GM12878 (cell line): ENCODE data around the gene PPP1R3F. TPM values are rescaled to one million over a fixed set of nuclear protein-coding genes. Genes with fewer than 3 reads are reported as not detected.
A peak's percentile ranks its signal among the peaks of the same experiment; 100 is the strongest.

Experiments
- ASH2L ChIP-seq: fragments of 300-600, 200-600 bp; sonication (generic); IDR thresholded peaks from 2 replicates; pipeline ENCODE4 v1.6.1; 2017; ENCODE audit warnings: low read depth, mild to moderate bottlenecking, borderline replicate concordance
- ATF7 ChIP-seq: fragments of 450-650 bp; IDR thresholded peaks from 2 replicates; pipeline ENCODE4 v1.6.1; 2016; ENCODE audit warnings: low read depth, mild to moderate bottlenecking
- EGR1 ChIP-seq, 2 experiments: IDR thresholded peaks; 1 replicate in 1 of 2; 2 replicates in 1 of 2; pipeline ENCODE4 v1.6.1; 2011 to 2012; ENCODE audit warnings: low read depth in 2 of 2, low read length in 2 of 2, borderline replicate concordance in 1 of 2, mild to moderate bottlenecking in 1 of 2, moderate library complexity in 1 of 2
- ESRRA ChIP-seq: IDR thresholded peaks from 2 replicates; pipeline ENCODE4 v1.6.1; 2012; ENCODE audit warnings: mild to moderate bottlenecking, low read length, improper control_type of control experiment
- FOXK2 ChIP-seq: fragments of 450-650 bp; IDR thresholded peaks from 2 replicates; pipeline ENCODE4 v1.6.1; 2017; ENCODE audit warnings: mild to moderate bottlenecking, moderate library complexity
- HDAC6 ChIP-seq: fragments of 200-600 bp; sonication (generic); IDR thresholded peaks from one replicate; pipeline ENCODE4 v1.8.0; 2017; ENCODE audit warnings: antibody characterized with exemption; ENCODE audit not compliant: unreplicated experiment
- IKZF1 ChIP-seq: fragments of 450-650 bp; conservative IDR thresholded peaks from 2 replicates; pipeline ENCODE4 v1.6.1; 2017; ENCODE audit warnings: antibody characterized with exemption, mild to moderate bottlenecking
- IRF3 ChIP-seq: fragments of 450-650 bp; IDR thresholded peaks from 2 replicates; pipeline ENCODE4 v1.6.1; 2014; ENCODE audit warnings: mild to moderate bottlenecking
- MYC ChIP-seq: IDR thresholded peaks from 2 replicates; pipeline ENCODE4 v1.6.1; 2011; ENCODE audit warnings: mild to moderate bottlenecking, low read length, moderate library complexity, inconsistent platforms; ENCODE audit not compliant: insufficient read depth, insufficient replicate concordance, insufficient read length, severe bottlenecking
- NFYA ChIP-seq: IDR thresholded peaks from 2 replicates; pipeline ENCODE4 v1.6.1; 2011; ENCODE audit warnings: low read depth, mild to moderate bottlenecking, low read length, improper control_type of control experiment, borderline replicate concordance
- NR2F1 ChIP-seq: fragments of 450-650 bp; conservative IDR thresholded peaks from 2 replicates; pipeline ENCODE4 v1.6.1; 2017; ENCODE audit warnings: mild to moderate bottlenecking
- PAX5 ChIP-seq: IDR thresholded peaks from 2 replicates; pipeline ENCODE4 v1.6.1; 2011; ENCODE audit warnings: low read depth, low read length, borderline replicate concordance
- PML ChIP-seq: IDR thresholded peaks from 2 replicates; pipeline ENCODE4 v1.6.1; 2012; ENCODE audit warnings: low read length, inconsistent platforms
- SMARCA5 ChIP-seq: fragments of 450-650 bp; IDR thresholded peaks from 2 replicates; pipeline ENCODE4 v1.6.1; 2017; ENCODE audit warnings: mild to moderate bottlenecking
- SREBF1 ChIP-seq: IDR thresholded peaks from 2 replicates; pipeline ENCODE4 v1.6.1; 2012; ENCODE audit warnings: mild to moderate bottlenecking, low read length
- SUPT20H ChIP-seq: IDR thresholded peaks from 2 replicates; pipeline ENCODE4 v1.6.1; 2011; ENCODE audit warnings: low read depth, mild to moderate bottlenecking, low read length, moderate library complexity, borderline replicate concordance; ENCODE audit not compliant: control insufficient read depth
- TCF3 ChIP-seq: IDR thresholded peaks from 2 replicates; pipeline ENCODE4 v1.6.1; 2012; ENCODE audit warnings: low read depth, mild to moderate bottlenecking, low read length, borderline replicate concordance; ENCODE audit not compliant: insufficient read depth
- ZBTB4 ChIP-seq: fragments of 450-650 bp; formaldehyde crosslinking; IDR thresholded peaks from 2 replicates; pipeline ENCODE4 v1.4.0; 2022; ENCODE audit warnings: mild to moderate bottlenecking, moderate library complexity
- ZNF24 ChIP-seq: fragments of 450-650 bp; IDR thresholded peaks from 2 replicates; pipeline ENCODE4 v1.6.1; 2017; ENCODE audit warnings: antibody characterized with exemption, mild to moderate bottlenecking
- polyA plus RNA-seq, 11 experiments: library from polyadenylated mRNA; depleted of rRNA in 4 of 11; unstranded in 6 of 11; stranded (reverse) in 5 of 11; fragments of >200 nt; fragmentation: Nextera tagmentation in 4 of 11; fragmentation: Illumina TruSeq in 1 of 11; extraction: Ambion mirVana in 4 of 11; extraction: Trizol in 1 of 11; gene quantifications; 1 replicate in 1 of 11; 2 replicates in 10 of 11; pipeline versions ENCODE4 v1.2.1 to v1.2.3, GENCODE V29; 2011 to 2016; ENCODE audit warnings: inconsistent platforms in 2 of 11, missing spikeins in 2 of 11, low read depth in 1 of 11
- total RNA-seq, 4 experiments: library from RNA; depleted of rRNA in 3 of 4; stranded (reverse); fragments of >200 nt in 3 of 4; fragmentation: Illumina TruSeq in 1 of 4; extraction: Trizol in 1 of 4; gene quantifications; 2 replicates each; pipeline versions ENCODE4 v1.2.1 to v1.2.3, GENCODE V29; 2013 to 2021
- TF ChIP-seq, protein P1 (sequence below): IDR thresholded peaks from 2 replicates; pipeline ENCODE4 v1.6.1; 2011; ENCODE audit warnings: borderline replicate concordance, low read depth, mild to moderate bottlenecking, moderate library complexity, mixed read lengths, low read length; ENCODE audit not compliant: insufficient read depth; ENCODE audit errors: extremely low read length
- TF ChIP-seq, protein P2 (sequence below): fragments of 450-650 bp; conservative IDR thresholded peaks from 2 replicates; pipeline ENCODE4 v1.6.1; 2017; ENCODE audit warnings: mild to moderate bottlenecking, moderate library complexity

Gene PPP1R3F
- total and polyA plus RNA-seq, 10 of the 15 experiments (the other 5 are each of a cell fraction or from before 2014, with no cell fraction given), result 0.18 to 4.4 (median 1.00) TPM

DNA sequence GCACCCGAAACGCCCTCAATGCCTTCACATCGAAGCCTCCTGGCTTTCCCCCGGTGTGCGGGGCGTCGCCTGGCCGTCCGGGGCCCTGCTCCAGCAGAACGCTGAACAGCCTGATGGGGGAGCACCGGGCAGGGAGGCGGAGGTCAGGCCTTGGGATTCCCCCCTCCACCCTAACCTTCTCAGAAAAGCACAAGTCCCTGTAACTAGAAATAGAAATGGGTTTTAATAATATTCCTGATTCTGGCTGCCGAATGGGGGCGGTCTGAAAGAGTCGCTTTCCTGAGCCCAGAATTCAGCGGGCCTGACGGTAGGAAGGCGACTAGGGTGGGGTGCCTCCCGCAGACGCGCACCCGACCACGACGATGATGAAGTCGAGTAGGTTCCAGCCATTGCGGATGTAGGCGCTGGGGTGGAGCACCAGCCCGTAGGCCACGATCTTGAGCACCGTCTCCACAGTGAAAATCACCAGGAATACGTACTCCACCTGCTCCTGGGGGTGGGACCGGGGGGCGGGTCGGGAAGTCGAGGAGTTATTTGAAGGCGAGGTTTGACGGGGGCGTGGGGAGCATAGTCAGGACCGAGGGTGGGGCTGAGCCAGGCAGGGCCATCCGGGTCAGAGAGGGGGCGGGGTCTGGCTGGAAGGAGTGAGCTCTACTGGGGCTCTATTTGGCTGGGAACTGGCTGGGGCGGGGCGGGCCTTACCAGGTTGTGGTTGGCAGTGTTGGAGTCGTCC, 38.9 kb upstream of the PPP1R3F start (continued):
- no peak for TF ChIP-seq ZBTB4
- TF ChIP-seq PML, result no peak
- no peak for TF ChIP-seq SMARCA5
- no peak for TF ChIP-seq SUPT20H
- no peak for TF ChIP-seq ESRRA
- TF ChIP-seq ATF7, result no peak
- 0 out of 3 replicates have a peak, but pooled peaks of 1 of the 2 experiments have one; percentile 31 for TF ChIP-seq EGR1 (IDR thresholded peaks at IDR 0.05; ENCODE audit: borderline replicate concordance in 1 of 2, low read depth in 2 of 2, low read length in 2 of 2)
- TF ChIP-seq, protein P1, sequence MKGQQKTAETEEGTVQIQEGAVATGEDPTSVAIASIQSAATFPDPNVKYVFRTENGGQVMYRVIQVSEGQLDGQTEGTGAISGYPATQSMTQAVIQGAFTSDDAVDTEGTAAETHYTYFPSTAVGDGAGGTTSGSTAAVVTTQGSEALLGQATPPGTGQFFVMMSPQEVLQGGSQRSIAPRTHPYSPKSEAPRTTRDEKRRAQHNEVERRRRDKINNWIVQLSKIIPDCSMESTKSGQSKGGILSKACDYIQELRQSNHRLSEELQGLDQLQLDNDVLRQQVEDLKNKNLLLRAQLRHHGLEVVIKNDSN, result no peak
- no peak for TF ChIP-seq ASH2L
- no peak for TF ChIP-seq NFYA
- TF ChIP-seq TCF3, result no peak
- no peak; the same call in 1 of the 2 replicates for TF ChIP-seq IKZF1
- TF ChIP-seq HDAC6, result no peak
- TF ChIP-seq PAX5, result no peak
- TF ChIP-seq MYC, result no peak
- TF ChIP-seq SREBF1, result no peak
- TF ChIP-seq, protein P2, sequence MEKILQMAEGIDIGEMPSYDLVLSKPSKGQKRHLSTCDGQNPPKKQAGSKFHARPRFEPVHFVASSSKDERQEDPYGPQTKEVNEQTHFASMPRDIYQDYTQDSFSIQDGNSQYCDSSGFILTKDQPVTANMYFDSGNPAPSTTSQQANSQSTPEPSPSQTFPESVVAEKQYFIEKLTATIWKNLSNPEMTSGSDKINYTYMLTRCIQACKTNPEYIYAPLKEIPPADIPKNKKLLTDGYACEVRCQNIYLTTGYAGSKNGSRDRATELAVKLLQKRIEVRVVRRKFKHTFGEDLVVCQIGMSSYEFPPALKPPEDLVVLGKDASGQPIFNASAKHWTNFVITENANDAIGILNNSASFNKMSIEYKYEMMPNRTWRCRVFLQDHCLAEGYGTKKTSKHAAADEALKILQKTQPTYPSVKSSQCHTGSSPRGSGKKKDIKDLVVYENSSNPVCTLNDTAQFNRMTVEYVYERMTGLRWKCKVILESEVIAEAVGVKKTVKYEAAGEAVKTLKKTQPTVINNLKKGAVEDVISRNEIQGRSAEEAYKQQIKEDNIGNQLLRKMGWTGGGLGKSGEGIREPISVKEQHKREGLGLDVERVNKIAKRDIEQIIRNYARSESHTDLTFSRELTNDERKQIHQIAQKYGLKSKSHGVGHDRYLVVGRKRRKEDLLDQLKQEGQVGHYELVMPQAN, result 0 out of 2 replicates have a peak, but pooled peaks have one; percentile 20
- TF ChIP-seq IRF3, result no peak
- TF ChIP-seq ZNF24, result no peak
- TF ChIP-seq NR2F1, result peak; percentile 80
- TF ChIP-seq FOXK2, result no peak
